Peyer's patch (tissue), 4 donors: ENCODE measurements around the gene TRUB1. TPM values are rescaled to one million over a fixed set of nuclear protein-coding genes. Genes with fewer than 3 reads are reported as not detected.

Source experiments
- DNase-seq, 3 donors: peaks; one replicate each; pipeline ENCODE4 v3.0.0-alpha.2; 2017 to 2019
- H3K27ac ChIP-seq, 4 donors: fragments of 200-600 bp; sonication (generic); one replicate each; pipeline ENCODE4 v1.5.1; 2016 to 2019
- H3K27me3 ChIP-seq, 2 donors: fragments of 200-600 bp; sonication (generic); one replicate each; pipeline ENCODE4 v1.5.1; 2019
- H3K36me3 ChIP-seq, 3 donors: fragments of 200-600 bp; sonication (generic); one replicate each; pipeline ENCODE4 v1.5.1; 2016 to 2019
- H3K4me1 ChIP-seq, 4 donors: fragments of 200-600 bp; sonication (generic); one replicate each; pipeline ENCODE4 v1.5.1; 2016 to 2019
- H3K4me3 ChIP-seq, 4 donors: fragments of 200-600 bp; sonication (generic); 1 replicate in 3 of 4; 2 replicates in 1 of 4; pipeline ENCODE4 v1.5.1; 2016 to 2019; ENCODE audit warnings: mild to moderate bottlenecking in 1 of 4
- H3K9me3 ChIP-seq, 4 donors: fragments of 200-600 bp; sonication (generic); one replicate each; pipeline ENCODE4 v1.5.1; 2016 to 2019; ENCODE audit warnings: mild to moderate bottlenecking in 1 of 4
- CTCF ChIP-seq, 6 experiments: fragments of 450-650 bp in 4 of 6; fragments of 200-600 bp in 2 of 6; sonication (generic) in 1 of 6; IDR thresholded peaks; one replicate each; pipeline ENCODE4 v1.5.1; 2017 to 2019; ENCODE audit warnings: antibody characterized with exemption in 6 of 6, mild to moderate bottlenecking in 3 of 6, moderate library complexity in 1 of 6
- POLR2A ChIP-seq, 2 donors: fragments of 450-650 bp; IDR thresholded peaks; one replicate each; pipeline ENCODE4 v1.5.1; 2017; ENCODE audit warnings: antibody characterized with exemption in 2 of 2, mild to moderate bottlenecking in 2 of 2, moderate library complexity in 2 of 2
- total RNA-seq, 4 donors: library from RNA; depleted of rRNA; stranded (reverse); fragments of >200 nt; gene quantifications; one replicate each; pipeline ENCODE4 v1.1.0, GENCODE V29; 2016

TRUB1 gene
- total RNA-seq, 4 donors from 2014 or later = 9.9 to 19.3 (median 14.0) TPM

DNA sequence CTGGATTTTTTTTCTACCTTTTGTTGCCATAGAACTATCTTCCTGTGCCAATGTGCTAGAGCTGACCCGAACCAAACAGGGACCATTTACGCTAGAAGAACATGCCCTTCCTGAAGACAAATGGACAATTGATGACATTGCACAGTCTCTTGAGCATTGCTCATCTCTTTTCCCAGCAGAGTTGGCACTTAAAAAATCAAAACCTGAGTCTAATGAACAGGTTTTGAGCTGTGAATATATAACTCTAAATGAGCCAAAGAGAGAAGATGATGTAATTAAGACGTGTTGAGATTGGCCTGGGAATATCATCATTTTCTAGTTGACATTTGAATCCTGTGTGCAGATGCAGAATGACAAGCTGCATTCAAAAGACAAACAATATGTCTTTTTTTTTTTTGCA is 37.1 kb downstream of the TRUB1 start:
- Histone ChIP-seq H3K36me3 (peaks cover 0 to 5% (median 0%) of the 10 kb centered on the region in 3 donors), H3K4me1 (no peaks in the 10 kb centered on the region), H3K9me3 (no peaks in the 10 kb centered on the region), H3K27me3 (no peaks in the 10 kb centered on the region), H3K27ac (no peak overlapping the region), H3K4me3 (no peak overlapping the region)
- DNase-seq = no peak
- TF ChIP-seq CTCF (IDR thresholded peaks at IDR 0.05) = no peak
- TF ChIP-seq POLR2A (IDR thresholded peaks at IDR 0.05) = no peak

- Histone ChIP-seq H3K36me3 (peaks cover 0 to 18% (median 0%) of the 10 kb centered on the region in 3 donors), H3K4me1 (no peaks in the 10 kb centered on the region), H3K27me3 (no peaks in the 10 kb centered on the region), H3K9me3 (peaks cover 0 to 17% (median 0%) of the 10 kb centered on the region in 4 donors), H3K4me3 (no peak overlapping the region), H3K27ac (no peak overlapping the region)
- TF ChIP-seq POLR2A (IDR thresholded peaks at IDR 0.05) (no peak), CTCF (IDR thresholded peaks at IDR 0.05) (no peak)
- DNase-seq = no peak
Observed at GRCh38 chr10:114982989-114983388, 45.0 kb downstream of the TRUB1 start.

- Histone ChIP-seq H3K27ac (no peak overlapping the region), H3K36me3 (peaks cover 0 to 13% (median 0%) of the 10 kb centered on the region in 3 donors), H3K9me3 (peaks cover 0 to 8% (median 0%) of the 10 kb centered on the region in 4 donors), H3K4me1 (no peaks in the 10 kb centered on the region), H3K27me3 (no peaks in the 10 kb centered on the region), H3K4me3 (no peak overlapping the region)
- TF ChIP-seq POLR2A (IDR thresholded peaks at IDR 0.05) = no peak
- no peak for TF ChIP-seq CTCF (IDR thresholded peaks at IDR 0.05)
- DNase-seq = no peak
Observed at GRCh38 chr10:114987995-114988394, 50.0 kb downstream of the TRUB1 start.

DNA sequence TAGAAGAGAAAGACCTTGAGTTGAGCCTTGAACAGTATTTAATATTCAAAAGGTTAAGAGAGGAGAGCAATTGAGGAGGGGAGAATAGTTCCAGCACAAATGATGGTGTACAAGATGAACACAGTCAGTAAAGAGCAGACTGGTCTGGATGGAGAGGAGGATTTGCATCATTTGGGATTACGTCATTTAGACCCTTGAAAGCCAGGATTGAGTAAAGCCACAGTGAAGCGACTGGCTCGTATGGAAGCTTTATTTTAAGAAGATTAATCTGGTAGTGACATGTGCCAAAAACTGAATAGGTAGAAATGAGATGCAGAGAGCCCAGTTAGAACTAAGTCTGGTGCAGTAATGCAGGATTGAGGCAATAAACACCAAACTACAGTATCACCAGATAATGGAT is 52.6 kb downstream of the TRUB1 start:
- Histone ChIP-seq H3K4me3 (no peak overlapping the region), H3K27me3 (no peaks in the 10 kb centered on the region), H3K36me3 (no peaks in the 10 kb centered on the region), H3K9me3 (no peaks in the 10 kb centered on the region), H3K27ac (no peak overlapping the region), H3K4me1 (no peaks in the 10 kb centered on the region)
- DNase-seq = no peak
- no peak for TF ChIP-seq CTCF (IDR thresholded peaks at IDR 0.05)
- no peak for TF ChIP-seq POLR2A (IDR thresholded peaks at IDR 0.05)

- H3K4me1 ChIP-seq = no peaks in the 10 kb centered on the region
- H3K27me3 ChIP-seq = no peaks in the 10 kb centered on the region
- DNase-seq = no peak
- no peak overlapping the region for H3K4me3 ChIP-seq
- H3K27ac ChIP-seq = no peak overlapping the region
- H3K9me3 ChIP-seq = no peaks in the 10 kb centered on the region
- no peaks in the 10 kb centered on the region for H3K36me3 ChIP-seq
- TF ChIP-seq POLR2A (IDR thresholded peaks at IDR 0.05) = no peak
- no peak for TF ChIP-seq CTCF (IDR thresholded peaks at IDR 0.05)
Observed at GRCh38 chr10:114990991-114991390, 53.0 kb downstream of the TRUB1 start.

GRCh38 chr10:114992189-114992775 is 54.3 kb downstream of the TRUB1 start:
- no peak for DNase-seq
- Histone ChIP-seq H3K9me3 (no peaks in the 10 kb centered on the region), H3K27ac (no peak overlapping the region), H3K4me1 (no peaks in the 10 kb centered on the region), H3K36me3 (no peaks in the 10 kb centered on the region), H3K27me3 (no peaks in the 10 kb centered on the region), H3K4me3 (no peak overlapping the region)
- TF ChIP-seq POLR2A (IDR thresholded peaks at IDR 0.05) = no peak
- TF ChIP-seq CTCF (IDR thresholded peaks at IDR 0.05) = no peak
